AG20443 (cell line): ENCODE measurements around the gene ISYNA1.

Source experiments
- DNase-seq: peaks from one replicate; pipeline ENCODE4 v3.0.0; 2012; ENCODE audit warnings: low spot score, mixed read lengths

ISYNA1 gene

DNA sequence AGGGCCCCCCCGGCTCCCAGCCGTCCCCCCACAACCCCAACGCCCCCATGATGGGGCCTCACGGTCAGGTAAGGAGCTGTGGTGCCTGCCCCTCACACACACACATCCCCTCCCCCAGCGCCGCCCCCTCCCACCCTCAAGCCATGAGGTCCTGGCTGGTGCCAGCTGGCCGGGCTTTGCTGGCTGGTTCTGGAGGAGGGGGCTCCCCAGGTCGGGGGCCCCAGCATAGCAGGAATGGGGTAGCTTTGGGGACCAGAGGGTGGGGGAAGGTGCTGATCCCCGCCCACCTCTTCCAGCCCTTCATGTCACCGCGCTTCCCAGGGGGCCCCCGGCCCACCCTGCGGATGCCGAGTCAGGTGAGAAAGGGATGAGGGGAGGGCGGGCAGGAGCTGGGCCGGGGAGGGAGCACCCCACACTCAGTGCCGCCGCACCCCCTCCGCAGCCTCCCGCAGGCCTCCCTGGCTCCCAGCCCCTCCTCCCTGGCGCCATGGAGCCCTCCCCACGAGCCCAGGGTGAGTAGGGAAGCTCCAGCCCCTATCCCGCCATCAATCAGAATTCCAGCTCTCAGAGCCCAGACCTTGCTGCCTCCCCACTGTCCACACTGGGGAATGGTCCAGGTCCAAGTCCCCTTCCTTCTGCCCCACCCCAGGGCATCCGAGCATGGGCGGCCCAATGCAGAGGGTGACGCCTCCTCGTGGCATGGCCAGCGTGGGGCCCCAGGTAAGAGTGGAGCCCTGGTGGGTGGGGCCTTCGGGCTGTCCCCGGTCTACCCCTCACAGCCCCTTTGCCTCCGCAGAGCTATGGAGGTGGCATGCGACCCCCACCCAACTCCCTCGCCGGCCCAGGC is 6.4 kb downstream of the ISYNA1 start:
- DNase-seq, result no peak

DNA sequence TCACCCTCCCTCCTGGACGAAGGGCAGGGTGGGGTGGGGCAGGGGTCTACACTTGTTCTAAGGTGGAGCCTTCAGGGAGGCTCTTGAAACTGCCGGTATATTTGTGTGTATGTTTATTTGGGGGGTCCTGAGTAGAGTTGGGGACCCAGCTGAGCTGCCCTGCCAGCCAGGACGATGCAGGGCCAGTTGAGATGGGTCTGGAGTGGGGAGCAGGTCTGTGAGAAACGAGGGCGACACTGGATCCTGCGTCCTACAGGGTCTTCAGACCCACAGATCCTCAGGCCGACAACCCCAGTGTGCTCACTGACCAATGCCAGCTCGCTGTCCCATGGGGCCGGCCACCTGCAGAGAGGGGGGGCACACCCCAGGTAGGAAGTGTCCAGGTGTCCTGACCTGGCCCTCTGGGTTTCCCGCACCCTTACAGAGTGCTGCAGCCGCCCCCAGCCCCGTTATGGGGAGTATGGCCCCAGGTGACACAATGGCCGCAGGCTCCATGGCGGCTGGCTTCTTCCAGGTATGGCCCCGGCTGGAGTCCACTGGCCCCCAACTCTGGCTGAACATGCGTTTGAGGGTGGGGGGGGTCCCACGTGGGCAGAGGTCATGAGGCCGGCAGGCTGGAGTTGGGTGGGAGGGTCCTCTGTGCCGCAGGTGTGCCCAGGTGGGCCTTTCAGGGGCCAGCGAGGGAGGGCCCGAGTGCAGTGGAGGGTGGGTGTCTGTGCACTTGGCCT is 7.4 kb downstream of the ISYNA1 start:
- no peak for DNase-seq

DNA sequence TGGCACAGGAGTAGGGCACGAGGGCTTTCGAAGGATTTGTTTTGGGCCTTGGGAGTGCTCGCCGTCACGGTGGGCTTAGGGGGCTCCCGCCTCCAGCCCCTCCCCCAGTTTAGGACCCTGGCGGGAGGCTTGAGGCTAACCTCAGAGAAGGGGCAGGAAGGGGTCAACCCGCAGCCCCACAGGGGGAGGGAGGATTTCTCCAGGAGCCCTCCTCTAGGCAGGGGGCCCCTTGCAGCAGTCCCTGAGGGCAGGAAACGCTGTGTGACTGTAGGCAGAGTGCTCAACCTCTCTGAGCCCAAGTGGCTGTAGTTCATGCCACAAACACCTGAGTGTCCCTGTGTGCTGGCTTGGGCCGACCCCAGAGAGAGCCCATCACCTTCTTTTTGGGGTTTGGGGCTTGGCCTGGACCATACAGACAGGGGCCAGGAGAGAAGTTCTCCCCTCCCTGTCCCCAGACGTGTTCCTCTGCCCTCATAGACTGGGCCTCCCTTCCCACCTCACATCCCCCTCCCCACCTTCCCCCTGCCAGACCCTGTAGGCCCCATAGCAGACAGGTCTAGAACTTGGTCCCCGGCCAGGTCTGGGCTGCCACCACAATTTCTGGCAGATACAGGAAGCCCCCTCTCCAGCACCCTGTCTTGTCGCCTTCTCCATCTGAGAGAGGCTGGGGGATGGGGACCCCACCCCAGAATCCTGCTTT is 8.1 kb downstream of the ISYNA1 start:
- no peak for DNase-seq

DNA sequence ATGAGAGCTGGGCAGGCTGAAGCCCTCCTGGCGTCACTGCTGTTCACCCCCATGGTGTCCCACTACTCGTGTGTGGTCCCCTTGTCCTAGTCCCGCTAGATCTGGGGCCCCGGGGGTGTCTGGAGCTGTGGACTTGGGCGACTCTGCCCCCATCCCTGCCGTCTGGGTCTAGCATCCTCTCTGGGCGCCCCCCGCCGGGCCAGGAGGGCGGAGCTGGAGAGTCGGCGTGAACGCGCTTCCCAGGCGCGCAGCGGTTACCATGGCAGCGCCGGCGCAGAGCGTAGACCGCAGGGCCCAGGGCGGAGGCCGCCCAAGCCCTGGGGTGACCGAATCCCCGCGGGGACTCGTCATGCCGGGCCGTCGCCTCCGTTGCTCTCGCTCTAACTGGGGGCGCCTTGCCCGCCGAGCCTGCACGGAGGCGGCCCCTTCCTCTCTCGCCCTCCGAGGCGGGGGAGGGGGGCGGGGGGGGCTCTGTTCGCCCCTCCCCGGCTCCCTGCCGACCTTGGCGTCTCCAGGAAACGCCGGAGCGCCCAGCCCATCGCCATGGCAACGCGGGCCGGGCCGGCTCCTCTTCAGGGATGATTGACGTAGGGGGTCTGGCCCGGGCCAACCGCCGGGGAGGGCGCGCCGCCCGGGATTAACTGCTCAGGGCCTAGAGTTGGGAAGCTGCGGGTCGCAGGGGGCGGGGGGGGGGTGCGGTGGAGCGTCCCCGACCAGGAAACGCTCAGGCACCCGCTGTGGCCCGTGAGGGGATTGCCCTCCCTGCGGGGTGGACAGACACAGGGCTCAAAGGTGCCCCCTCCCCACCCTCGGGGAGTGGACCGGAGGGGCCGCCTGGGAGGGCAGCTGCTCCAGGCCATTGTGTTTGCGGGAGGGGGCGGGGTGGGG is 8.9 kb downstream of the ISYNA1 start:
- DNase-seq, result peak; percentile 95

DNA sequence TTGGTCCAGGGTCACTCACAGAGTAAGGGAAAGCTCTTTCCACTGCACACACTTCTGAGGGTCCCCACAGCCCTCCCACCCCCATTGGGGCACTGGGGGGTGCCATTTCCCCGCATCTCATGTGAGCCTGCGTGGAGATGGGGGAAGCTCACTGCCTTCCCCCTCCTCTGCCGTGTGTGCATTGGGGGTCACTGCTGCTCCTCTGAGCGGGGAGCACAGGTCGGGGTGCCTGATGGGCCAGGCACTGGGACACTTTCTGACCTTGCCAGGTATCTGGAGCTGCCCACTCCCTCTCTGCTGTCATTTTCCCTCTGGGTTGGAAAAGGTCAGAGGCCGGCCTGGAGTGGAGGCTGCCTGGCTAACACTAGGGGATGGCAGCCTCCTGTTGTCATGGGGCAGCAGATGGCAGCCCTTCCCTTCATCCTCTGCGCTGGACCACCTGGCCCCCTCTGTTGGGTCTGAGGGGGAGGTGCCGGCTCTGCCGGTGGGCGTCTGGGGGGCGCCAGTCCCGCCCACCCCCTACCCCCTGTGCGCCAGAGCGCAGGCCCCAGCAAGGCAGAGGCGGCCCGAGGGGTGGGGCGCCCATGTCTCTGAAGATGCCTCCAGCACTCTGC is 9.7 kb downstream of the ISYNA1 start:
- no peak for DNase-seq

DNA sequence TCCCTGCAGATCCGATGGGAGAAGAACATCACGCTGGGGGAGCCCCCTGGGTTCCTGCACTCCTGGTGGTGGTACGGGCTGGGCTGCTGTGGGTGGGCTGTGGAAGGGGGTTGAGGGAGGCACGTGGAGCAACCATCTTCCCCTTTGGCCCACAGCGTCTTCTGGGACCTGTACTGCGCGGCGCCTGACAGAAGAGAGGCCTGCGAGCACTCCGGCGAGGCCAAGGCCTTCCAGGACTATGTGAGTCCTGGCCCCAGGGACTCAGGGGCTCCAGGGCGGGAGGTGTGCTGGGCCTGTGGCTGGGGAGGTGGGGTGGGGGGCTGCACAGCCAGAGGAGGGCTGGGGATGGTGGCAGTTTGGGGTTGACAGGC is 10.2 kb downstream of the ISYNA1 start:
- no peak for DNase-seq

DNA sequence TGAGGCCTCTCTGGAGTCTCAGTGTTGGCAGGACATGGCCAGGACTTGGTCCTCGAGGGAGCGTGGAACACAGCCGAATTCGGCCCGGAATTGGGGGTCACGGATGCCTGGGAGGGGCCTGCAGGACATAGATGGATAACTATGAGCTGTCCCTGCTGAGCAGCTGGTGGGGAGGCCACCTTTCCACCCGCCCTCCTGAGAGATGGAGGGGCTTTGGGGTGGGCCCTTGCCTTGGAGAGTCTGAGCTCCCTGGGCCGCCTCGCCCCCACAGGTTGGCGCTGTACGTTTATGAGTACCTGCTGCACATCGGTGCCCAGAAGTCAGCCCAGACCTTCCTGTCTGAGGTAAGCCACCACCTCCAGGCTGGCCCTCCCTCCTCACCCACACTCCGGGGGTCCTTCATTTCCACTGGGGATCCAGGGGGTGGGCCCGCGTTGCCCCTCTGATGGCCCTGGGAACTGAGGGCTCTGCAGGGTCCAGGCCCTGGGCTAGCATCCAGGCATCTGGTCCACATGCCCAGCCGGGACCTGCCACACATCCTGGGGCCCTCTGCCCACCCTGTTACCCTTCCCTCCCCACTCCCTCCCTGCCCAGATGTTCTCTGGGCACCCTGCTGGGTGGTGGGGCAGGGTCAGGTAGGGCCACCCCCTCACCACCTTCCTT is 10.7 kb downstream of the ISYNA1 start:
- DNase-seq, result no peak

DNA sequence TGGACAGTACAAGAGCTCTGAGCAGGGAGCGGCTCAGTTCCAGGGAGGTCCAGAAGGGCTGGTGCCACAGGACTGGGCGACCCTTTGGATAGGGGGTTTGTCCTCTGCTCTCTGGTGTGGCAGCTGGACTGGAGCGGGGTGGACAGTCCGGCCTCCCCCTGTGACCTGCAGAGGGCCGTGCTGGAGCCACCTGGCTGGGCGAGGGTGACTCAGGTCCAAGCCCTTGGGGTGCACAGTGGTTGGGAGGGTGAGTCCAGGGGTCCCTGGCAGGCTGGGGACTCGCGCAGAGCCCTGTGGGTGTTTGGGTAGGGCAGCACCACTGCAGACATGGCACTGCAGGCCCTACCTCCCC is 11.5 kb downstream of the ISYNA1 start:
- DNase-seq, result no peak

DNA sequence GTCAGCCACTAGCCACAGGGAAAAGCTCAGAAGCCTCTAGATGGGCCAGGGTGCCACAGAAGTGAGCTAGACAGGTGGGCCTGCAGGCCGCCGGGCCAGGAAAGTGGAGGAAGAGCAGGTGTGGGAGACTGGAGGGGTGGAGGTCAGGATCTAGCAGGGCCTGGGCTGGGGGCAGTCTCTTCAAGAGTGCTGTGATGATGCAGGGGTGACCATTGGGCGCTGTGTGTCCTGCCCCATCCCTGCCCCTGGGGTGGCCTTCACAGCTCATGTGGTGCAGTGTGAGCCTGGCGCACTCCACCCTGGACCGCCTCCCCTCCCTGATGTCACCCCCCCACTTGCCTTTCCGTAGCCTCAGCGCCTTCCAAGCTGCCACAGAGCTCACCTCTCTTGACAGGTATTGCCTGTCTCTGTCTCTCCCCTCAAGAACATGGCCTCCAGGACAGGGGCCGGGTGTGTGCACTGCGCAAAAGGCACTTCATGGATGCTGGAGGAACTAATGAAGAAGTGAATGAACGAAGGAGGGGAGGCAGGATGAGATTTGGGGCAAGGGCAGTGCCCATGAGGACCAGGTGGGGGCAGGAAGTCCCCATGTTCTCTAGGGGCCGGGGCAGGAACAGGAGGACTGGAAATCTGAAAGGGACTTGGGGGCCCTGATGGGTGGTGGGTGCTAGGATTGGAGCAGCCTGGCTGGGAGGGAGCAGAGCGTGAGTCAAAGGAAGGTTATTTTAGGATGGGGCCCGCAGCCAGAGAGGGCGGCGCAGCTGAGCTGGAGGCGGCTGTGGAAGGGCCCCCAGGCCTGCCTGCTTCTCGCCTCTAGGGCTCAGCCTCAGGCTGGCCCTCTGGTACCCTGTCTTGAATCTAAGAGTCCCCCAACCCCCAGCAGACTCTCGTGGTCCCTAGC is 12.2 kb downstream of the ISYNA1 start:
- DNase-seq, result peak; percentile 90

DNA sequence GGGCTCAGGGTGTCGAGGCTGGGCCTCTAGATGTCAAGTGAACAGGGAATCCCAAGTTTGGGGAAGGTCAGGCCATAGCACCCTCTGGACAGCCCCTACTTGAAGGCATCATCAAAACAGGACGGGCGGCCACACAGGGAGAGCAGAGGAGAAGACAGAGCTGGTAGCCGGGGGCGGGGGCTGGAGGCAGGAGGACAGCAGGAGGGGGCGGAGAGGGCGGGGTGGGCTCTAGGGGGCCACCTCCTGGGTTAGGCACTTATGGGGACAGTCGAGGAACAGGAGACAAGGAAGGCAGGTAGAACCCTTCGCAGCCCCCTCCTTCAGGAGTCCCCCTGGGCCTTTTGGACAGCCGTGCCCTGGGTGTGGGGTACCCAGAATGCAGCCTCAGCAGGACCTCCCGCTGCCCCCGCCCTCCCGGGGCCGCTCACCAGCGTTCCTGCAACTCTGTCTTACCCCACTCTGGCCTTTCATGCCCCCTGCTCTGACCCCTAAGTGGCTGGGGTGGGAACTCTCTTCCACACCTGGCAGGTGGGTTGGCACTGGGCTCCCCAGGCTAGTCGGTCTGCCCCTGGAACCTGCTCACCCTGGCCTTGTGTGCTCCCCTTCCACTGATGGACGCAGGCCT is 12.9 kb downstream of the ISYNA1 start:
- DNase-seq, result no peak

DNA sequence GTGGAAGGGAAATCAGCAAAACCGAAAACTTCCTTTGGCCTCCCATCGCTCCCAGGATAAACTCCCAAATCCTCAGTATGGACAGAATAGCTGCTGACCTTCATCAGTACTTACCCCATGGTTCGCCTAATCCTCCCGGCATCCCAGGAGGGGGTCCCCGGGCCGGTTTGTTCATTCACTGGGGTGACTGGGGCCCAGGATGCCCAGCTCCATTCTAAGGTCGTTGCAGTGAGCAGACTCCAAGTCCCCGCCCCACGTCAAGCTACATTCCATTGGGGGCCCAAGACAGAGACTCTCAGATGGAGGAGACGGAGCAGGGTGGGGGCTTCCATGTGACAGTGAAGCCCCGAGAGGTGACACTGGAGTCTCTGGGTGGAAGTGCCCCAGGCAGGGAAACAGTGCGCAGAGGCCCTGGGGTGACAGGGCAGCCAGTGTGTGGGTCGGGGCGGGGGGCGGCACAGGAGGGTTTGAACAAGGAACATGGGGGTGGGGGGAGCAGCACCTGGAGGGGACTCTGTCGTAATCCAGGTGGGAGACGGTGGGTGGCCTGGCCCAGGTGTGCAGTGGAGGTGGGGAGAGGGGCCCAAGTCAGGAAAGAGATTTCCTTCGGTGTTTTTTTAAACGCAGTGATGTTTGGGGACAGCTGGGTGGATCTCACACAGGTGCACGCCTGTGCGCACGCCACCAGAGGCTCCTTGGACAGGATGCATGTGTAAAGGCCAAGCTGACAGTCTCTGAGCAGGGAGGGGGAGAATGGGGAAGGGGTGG is 13.6 kb downstream of the ISYNA1 start:
- DNase-seq, result no peak

DNA sequence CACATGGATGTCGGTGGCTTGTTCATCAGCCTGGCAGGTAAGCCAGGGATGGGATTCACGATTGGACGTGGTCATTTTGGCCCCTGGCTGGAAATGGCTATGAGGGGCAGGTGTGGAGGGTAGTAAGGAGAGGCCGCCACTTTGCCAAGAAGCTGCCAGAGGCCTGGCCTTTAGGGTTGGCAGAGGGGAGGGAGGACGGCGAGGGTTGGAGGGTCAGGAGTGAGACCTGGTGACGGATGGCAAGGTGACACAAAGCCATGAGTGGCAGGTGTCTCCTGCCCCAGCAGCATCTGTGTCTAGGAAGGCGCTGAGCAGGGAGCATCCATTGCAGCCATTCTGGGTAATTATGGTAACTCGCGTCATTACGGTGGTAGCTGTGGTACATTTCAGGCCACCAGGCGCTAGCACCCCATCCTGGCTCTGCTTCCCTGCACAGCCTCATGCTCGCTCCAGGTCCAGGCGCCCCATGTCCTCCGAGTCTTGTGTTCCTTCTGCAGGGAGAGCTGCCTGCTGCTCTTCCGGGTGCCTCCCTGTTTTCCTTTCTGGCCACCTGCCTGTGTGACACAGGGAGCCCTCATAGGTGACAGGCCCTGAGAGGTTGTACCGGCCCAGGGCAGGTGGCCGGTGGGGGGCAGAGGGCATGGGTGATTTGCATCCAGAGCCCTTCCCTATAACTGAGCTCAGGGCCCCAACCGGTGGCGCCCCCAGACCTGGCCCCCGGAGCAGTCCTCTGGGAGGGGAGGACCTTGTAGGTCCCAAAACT is 14.5 kb downstream of the ISYNA1 start:
- DNase-seq, result no peak

DNA sequence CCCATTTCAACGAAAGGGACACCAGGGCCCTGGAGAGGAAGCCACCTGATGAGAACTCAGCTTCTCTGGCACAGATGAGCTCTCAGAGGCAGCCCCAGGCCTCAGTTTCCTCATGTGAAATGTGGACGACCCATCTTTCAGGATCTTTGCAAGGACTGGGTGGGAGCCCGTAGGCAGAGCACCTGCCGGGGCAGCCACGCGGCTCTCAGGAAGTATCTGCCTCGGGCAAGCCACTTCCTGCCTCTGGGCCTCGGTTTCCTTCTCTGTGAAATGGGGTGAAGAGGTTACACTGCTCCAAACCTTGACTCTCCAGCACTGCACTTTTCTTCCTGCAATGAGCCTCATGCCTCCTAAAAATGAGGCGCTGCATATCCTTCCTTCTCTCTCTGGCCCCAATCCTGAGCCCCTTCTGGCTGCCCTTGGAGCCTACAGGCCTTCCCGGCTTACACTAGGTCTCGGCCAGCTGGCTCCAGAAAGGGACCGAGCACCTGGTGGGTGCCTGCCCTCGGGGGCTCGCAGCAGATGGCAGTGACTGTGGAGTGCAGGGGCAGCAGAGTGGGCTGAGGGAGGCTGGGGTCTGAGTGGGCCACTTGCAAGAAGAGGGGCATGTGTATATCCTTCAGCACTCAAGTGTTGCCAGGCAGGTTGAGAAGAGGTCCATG is 15.3 kb downstream of the ISYNA1 start:
- no peak for DNase-seq

DNA sequence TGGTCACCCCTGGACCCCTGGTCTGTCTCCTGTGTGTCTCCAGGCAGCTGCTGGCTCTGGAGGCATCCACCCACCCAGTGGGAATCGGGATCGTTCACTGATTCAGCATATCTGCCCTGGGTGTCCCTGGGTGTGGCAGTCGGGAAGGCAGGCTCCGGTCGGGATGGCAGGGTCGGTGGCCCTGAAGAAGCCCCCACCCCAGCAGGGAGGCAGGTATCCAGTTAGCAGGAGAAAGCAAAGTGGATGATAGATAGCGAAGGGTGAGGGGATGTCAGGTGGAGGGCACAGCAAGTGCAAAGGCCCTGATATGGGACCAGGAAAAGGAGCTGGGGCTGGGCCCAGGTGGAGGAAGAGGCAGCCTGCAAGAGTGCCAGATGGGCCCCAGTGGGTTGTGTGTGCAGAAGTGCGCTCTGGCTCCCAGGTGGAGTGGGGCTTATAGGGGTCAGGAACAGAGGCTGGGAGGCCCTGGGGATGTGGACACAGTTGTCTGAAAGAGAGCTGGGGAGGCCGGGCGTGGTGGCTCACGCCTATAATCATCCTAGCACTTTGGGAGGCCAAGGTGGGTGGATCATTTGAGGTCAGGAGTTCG is 16.5 kb downstream of the ISYNA1 start:
- no peak for DNase-seq

DNA sequence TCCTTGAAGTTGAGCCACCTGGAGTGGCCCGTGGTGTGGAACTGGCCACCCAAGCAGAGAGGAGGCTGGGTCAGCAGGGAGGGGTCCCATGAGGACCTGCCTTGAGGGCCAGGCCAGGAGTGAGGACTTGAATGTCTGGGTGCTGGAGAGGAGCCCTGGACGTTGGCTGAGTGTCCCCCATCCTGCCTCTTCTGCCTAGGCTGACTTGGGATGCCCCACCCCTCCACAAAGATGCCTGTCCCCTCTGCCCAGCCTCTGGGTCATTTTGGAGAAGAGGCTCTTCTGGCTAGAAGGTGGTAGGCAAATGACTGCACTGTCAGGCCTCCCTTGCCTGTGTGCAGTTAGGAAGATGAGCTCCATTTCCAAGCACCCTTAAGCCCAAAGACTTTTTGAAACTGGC is 17.0 kb downstream of the ISYNA1 start:
- DNase-seq, result no peak

DNA sequence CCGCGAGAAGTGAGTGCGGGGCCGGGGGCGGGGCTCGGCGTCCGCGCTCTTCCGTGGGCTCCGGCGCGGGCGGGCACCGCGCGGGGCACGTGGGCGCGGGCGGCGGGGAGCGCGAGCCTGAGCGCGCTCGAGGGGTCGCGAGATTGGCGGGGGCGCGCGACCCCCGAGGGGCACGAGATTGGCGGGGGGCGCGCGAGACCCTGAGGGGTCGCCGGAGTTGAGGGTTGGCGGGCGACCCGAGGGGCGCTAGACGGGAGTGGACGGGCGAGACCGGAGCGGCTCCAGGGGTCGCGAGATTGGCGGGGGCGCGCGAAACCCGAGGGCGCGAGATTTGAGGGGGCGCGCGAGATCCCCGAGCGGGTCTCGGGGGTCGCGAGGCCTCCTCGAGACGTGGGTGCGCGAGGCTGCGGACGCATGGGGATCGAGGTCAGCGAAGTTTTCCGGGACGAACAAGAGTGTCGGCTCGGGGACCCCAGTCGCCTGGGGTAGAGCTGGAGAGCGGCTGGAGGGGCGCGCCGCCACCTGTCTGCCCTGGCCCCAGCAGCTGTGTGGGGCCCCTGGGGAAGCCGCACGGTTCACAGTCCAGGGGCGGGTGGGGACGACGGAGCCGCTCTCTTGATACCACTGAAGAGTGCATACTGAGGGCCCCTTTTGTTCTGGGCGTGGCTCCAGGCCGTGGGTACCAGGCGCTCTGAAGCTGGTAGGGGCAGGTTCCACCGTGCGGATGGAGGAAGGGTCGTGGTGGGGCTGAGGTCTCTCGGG is 18.1 kb downstream of the ISYNA1 start:
- DNase-seq, result no peak
